GDM1 (cell line): Measurements from ENCODE around the gene FNDC5.

Source experiments
- DNase-seq: peaks from one replicate; lab custom pipeline; 2025; lab: John Stamatoyannopoulos, UW

FNDC5 gene

GRCh38 chr1:32884032-32884372 lies 13.3 kb upstream of the FNDC5 start:
- no peak for DNase-seq

DNA sequence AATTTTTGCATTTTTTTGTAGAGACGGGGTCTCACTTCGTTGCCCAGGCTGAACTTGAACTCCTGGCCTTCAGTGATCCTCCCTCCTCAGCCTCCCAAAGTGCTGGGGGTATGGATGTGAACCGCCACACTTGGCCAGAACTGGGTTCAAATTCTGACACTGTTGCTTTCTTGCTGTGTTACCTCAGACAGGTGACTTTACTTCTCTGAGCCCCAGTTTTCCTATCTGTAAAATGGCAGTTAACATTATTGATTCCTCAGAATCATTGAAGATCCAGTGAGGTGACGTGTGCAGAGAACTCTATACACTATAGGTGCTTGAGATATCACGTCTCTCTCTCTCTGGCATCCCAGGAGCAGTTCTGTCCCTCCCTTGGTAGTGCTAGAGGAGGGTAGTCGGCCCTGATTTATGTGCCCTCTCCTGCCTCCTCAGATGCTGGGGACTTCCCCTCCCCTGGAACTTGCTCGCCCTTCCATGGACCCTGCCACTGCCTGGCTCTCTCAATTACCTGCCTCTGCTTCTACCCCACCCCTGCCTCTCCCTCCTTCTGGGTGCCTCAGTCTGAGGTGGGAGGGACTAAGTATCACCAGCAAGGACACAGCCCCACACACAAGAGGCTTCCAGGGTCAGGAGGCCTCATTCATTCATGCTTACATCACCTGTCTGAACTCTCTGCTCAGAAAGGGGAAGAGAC lies 12.8 kb upstream of the FNDC5 start:
- DNase-seq: no peak

DNA sequence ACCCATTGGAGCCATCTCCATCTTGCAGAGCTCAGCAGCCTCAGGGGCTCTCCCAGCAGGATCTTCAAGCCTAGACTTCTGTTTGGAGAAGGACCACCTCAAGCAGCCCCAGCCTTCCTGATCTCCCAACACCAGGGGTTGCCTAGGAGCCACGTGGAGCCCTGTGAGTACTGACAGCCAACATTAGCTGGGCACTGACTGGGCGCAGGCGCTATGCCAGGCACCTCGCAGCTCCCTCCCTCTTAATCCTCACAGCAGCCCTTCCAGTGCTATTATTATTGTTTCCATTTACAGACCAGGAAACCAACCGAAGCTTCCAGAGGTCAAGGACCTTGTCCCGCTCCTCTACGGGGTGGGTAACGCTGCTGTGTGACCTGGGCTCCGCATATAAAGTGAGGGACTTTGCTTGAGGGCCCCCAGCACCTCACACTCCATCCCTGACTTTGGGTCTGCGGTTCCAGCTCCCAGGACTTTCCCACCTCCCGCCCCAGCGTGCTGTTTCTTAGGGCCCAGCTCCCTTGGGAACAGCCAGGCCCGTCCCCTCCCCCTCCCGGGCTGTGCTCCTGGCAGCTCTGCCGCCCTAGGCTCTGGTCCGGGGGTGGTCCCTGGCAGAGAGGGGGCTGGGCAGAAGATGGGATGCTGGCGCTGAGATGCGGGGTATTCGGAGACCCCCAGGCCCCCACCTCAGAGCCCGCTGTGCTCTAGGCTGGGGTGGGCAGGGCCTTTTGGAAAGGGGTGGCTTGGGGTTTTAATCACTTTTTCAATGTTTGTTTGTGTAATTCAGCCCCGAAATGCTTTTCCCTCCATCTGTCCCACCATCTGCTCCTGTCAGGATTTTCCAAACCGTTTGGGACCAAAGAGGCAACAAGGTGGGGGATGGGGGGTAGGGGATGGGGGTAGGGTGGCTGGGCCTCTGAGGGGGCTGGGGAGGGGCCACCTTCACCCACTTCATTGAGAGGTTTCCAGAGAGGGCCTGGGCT lies 11.4 kb upstream of the FNDC5 start:
- no peak for DNase-seq

DNA sequence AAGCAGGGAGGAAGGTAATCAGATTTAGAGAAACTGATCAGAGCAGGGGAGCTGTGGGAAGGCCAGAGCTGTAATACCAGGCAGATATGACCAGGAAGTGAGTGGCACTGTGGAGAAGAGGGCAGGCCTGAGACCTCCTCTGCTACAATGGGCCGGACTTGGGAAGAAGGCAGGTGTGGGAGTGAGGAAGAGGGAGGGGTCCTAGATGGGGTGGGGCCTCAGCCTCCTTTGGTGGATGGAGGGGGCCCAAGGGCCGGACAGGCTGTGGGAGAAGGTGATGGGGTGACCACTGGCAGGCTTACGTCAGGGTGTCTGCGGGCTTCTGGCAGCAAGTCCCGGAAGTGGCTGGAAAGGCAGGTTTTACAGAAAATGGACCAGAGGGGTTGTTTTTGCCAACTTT lies 10.6 kb upstream of the FNDC5 start:
- no peak for DNase-seq

DNA sequence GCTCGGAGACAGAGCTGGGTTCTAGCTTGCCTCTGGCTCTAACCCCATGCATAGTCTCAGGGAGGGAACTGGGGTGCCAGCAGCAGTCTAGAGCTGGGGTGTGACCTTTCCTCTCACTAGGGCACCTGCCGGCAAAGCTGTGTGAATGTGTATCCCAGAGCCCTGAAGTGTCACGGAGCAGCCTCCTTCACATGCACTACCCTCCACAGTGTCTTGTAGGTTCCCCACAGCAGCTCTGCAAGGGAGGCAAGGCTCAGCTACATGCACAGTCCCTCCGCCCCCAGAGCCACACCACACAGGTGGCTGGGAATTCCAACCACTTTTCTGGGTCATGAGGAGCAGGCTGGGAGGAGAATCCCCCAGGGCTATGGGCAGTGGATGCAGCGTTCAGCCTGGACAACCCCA lies 7.9 kb upstream of the FNDC5 start:
- DNase-seq: no peak

- DNase-seq: no peak
Observed at GRCh38 chr1:32878183-32878582, 7.5 kb upstream of the FNDC5 start.

DNA sequence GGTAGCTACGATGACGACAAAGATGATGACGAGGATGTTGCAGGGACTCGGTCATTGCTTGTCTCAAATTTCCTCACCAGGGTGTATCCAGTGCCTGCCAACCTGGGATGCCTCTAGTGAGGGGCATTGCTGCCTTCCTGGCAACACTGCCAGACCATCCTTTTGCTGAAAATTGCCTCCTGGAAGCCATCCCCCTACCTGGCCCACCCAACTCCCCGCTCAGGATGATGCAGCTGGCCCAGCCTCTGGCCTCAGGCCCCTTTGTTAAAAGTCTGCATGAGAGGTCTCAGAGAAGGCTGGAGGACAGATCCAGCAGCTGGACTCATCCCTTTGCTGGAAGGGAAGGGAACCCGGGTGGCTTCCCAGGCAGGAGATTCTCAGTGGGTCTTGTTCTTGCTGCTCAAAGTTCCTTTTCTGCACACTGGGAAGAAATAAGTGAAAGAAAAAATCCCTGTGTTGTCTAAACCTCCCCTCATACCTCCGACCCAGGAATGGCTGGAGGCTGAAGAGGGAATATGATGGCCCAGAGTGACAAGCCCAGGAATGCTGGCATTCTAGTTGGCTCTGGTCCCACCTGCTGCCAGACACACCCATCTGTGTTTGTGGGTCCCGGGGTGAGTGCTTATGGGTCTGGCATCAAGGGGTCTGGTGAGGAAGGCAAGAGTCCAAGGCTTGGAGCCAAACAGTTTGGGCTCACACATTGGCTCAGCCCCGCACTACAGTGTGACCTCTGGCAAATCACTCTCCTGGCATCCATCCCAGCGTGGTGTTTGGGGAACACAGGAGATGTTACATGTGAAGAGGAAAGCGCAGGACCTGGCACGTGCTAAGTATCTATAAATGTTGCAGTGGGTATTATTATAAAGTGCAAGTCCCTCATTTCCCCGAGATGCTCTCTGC lies 6.7 kb upstream of the FNDC5 start:
- no peak for DNase-seq

DNA sequence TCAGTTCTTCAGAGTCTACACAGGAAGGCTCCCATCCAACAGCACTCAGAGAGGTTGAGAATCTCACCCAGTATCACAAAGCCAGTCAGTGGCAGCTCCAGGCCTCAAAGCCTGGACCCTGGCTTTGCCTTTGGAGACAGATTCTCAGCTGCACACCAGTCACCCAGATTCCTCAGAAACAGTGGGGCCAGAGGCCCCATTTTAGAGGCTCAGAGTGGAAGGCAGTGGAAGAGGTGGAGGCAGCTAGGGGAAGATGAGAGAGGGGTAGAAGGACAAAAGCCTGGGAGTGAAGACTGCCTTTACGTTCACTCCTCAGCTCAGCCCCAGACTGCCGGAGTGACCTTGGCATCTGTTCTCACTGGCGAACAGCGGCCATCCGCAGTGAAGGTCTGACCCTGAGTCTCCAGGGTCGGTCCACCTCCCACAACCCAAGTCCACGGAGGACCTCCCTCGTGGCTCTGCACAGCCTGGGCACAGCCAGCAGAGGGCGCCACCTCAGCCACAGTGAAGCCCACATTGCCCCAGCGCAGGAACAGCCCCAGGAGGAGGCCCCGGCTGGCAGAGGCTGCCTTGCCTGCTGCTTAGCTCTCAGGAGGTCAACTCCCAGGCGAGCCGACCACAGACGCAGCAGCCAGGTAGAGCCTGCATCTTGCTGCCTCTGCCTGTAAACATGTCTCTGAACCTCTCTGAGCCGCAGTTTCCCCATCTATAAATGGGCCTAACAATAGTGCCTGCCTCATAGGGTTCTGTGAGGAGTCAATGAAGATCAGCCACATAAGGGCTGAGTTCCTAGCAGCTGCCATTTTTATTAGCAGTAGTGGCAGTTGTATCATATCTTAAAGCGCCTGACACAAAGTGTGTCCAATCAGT lies 5.9 kb upstream of the FNDC5 start:
- peak; percentile 53 for DNase-seq

- DNase-seq: no peak
Observed at GRCh38 chr1:32874860-32875752, 4.4 kb upstream of the FNDC5 start.

GRCh38 chr1:32873484-32873883 lies 2.8 kb upstream of the FNDC5 start:
- DNase-seq: no peak

GRCh38 chr1:32872192-32872460 lies 1.4 kb upstream of the FNDC5 start:
- no peak for DNase-seq

- no peak for DNase-seq
Observed at GRCh38 chr1:32871364-32872191, 866 bp upstream of the FNDC5 start.

GRCh38 chr1:32869923-32870614 lies 643 bp downstream of the FNDC5 start:
- no peak for DNase-seq

- no peak for DNase-seq
Observed at GRCh38 chr1:32868806-32869455, 1.8 kb downstream of the FNDC5 start.

- no peak for DNase-seq
Observed at GRCh38 chr1:32868085-32868484, 2.6 kb downstream of the FNDC5 start.

- DNase-seq: no peak
Observed at GRCh38 chr1:32867671-32868070, 3.0 kb downstream of the FNDC5 start.

DNA sequence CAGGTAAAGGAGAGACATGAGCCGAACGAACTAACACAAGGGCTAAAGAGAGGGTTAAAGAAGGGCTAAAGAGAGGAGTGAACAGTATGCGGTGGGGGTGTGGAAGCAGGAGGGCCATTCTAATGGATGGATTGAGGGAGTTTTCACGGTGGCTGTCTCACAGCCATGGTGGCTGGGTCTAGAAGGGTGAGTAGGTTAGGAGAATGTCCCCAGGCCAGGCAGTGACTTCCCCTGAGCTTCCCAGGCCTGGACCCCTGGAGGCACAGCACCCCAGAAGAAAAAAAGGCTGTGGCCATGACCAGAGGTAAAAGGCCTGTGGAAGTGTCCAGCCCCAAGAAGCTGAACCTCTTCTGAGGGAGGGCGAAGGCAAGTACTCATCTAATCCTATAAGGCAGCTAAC lies 3.6 kb downstream of the FNDC5 start:
- DNase-seq: no peak

- no peak for DNase-seq
Observed at GRCh38 chr1:32865639-32866405, 4.9 kb downstream of the FNDC5 start.
